ENCODE data around the gene DNAJC1. TPM values are rescaled to one million over a fixed set of nuclear protein-coding genes. Genes with fewer than 3 reads are reported as not detected.

The DNAJC1 gene
- total RNA-seq, 2 donors from 2014 or later = 27.4 to 33.8 TPM

DNA sequence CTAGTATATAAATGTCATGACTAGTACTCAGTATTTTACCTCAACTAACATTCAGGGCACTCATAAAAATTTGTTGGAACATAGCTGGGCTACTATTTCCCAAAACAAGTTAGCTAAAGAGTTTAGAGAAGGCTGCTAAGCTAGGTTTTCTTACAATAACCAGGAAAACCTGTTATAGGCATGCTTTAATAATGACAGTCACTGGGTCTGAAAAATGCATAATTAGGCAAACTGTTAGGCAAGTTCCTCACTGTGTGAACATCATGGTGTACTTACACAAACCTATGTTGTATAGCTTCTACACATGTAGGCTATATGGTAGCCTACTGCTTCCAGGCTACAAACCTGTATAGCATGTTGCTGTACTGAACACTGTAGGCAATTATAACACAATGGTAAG, 79.0 kb downstream of the DNAJC1 start:
- TF ChIP-seq, protein P1, sequence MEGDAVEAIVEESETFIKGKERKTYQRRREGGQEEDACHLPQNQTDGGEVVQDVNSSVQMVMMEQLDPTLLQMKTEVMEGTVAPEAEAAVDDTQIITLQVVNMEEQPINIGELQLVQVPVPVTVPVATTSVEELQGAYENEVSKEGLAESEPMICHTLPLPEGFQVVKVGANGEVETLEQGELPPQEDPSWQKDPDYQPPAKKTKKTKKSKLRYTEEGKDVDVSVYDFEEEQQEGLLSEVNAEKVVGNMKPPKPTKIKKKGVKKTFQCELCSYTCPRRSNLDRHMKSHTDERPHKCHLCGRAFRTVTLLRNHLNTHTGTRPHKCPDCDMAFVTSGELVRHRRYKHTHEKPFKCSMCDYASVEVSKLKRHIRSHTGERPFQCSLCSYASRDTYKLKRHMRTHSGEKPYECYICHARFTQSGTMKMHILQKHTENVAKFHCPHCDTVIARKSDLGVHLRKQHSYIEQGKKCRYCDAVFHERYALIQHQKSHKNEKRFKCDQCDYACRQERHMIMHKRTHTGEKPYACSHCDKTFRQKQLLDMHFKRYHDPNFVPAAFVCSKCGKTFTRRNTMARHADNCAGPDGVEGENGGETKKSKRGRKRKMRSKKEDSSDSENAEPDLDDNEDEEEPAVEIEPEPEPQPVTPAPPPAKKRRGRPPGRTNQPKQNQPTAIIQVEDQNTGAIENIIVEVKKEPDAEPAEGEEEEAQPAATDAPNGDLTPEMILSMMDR (IDR thresholded peaks at IDR 0.05) = no peak
- no peaks in the 10 kb centered on the region for H3K4me1 ChIP-seq
- H3K27ac ChIP-seq = no peak overlapping the region
- no peaks in the 10 kb centered on the region for H3K36me3 ChIP-seq
- H3K4me3 ChIP-seq = no peak overlapping the region
- H3K9me3 ChIP-seq = no peaks in the 10 kb centered on the region
- no peak for DNase-seq
- H3K9ac ChIP-seq (ENCODE audit: low read depth in 2 of 2, low read length in 2 of 2) = no peak overlapping the region
- intact Hi-C loops (cut with DNase I) = no loop called here
- no peaks in the 10 kb centered on the region for H3K27me3 ChIP-seq

DNA sequence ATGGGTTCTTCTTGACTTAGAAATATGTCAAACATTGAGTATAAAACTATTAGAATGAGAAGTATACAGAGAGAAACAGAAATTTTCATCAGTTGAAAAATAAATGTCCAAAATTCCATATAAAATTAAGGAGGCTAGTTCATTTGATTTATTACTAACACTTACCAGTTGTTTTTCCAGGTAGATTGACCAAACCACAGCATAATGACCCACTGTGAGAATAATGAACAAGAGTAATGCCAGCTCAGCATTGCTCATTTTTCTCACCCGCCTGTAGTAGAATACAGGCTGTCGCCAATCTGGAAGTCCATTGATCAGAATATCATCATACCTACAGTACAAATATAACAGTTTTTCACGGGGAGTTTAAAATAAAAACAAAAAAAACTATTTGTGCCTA, 82.9 kb downstream of the DNAJC1 start:
- Histone ChIP-seq H3K9ac (ENCODE audit: low read depth in 2 of 2, low read length in 2 of 2) (no peak overlapping the region), H3K36me3 (no peaks in the 10 kb centered on the region), H3K9me3 (no peaks in the 10 kb centered on the region), H3K4me3 (no peak overlapping the region), H3K27ac (no peak overlapping the region), H3K27me3 (no peaks in the 10 kb centered on the region), H3K4me1 (no peaks in the 10 kb centered on the region)
- no peak for DNase-seq
- TF ChIP-seq, protein P1 (IDR thresholded peaks at IDR 0.05) = no peak
- intact Hi-C loops (cut with DNase I) = no loop called here

GRCh38 chr10:21919906-21920305, 83.6 kb downstream of the DNAJC1 start:
- no peak overlapping the region for H3K9ac ChIP-seq (ENCODE audit: low read depth in 2 of 2, low read length in 2 of 2)
- no peaks in the 10 kb centered on the region for H3K27me3 ChIP-seq
- no peak overlapping the region for H3K4me3 ChIP-seq
- no peaks in the 10 kb centered on the region for H3K9me3 ChIP-seq
- H3K27ac ChIP-seq = no peak overlapping the region
- no peaks in the 10 kb centered on the region for H3K4me1 ChIP-seq
- TF ChIP-seq, protein P1 (IDR thresholded peaks at IDR 0.05) = no peak
- intact Hi-C loops (cut with DNase I) = no loop called here
- H3K36me3 ChIP-seq = no peaks in the 10 kb centered on the region
- no peak for DNase-seq

DNA sequence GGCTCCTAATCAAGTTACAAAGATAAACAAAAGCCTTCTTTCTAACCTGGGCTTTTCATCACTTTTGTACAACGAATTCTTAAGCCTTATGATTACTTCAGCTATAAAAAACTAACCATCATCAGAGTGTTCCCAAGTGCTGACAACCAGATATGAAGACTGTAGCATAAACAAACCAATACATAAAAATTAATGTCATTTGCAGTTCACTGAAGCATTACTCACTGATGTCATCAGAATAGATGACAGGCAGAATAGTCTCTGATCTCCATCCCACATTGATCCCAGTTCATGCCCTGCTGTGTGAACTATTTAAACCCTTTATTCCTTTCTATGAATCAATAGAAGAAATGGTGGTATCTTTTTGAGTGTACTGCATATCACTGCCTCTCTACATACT, 84.4 kb downstream of the DNAJC1 start:
- TF ChIP-seq, protein P1 (IDR thresholded peaks at IDR 0.05) = no peak
- H3K9me3 ChIP-seq = no peaks in the 10 kb centered on the region
- intact Hi-C loops (cut with DNase I) = no loop called here

DNA sequence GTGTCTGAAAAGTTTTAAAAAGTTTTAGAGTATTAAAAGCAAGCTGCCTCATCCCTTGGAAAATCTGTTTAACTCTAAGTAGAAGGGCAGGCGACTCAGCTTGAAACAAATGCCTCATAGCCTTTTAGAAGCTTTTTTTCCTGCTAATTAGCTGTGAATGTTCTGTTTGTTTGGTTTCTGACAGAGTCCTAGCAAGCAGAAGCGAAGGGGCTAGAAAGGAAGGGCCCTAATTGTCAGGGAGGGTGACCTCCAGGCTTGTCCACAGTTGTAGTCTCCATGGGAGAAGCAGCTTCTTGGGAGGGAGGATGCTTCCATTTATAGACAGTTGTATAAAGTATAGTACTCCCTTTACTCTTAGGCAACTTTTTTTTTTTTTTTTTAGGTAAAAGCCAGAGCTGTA, 90.9 kb downstream of the DNAJC1 start:
- TF ChIP-seq, protein P1 (IDR thresholded peaks at IDR 0.05) = no peak
- intact Hi-C loops (cut with DNase I) = no loop called here
- H3K27ac ChIP-seq = no peak overlapping the region
- H3K27me3 ChIP-seq = no peaks in the 10 kb centered on the region
- H3K4me3 ChIP-seq = no peak overlapping the region
- no peak for DNase-seq
- H3K36me3 ChIP-seq = no peaks in the 10 kb centered on the region
- no peak overlapping the region for H3K9ac ChIP-seq (ENCODE audit: low read depth in 2 of 2, low read length in 2 of 2)
- H3K9me3 ChIP-seq = no peaks in the 10 kb centered on the region
- H3K4me1 ChIP-seq = no peaks in the 10 kb centered on the region

More for the DNA sequence above, 84.4 kb downstream of the DNAJC1 start:
- no peaks in the 10 kb centered on the region for H3K4me1 ChIP-seq
- no peak overlapping the region for H3K27ac ChIP-seq
- H3K9ac ChIP-seq (ENCODE audit: low read depth in 2 of 2, low read length in 2 of 2) = no peak overlapping the region
- no peak for DNase-seq
- H3K27me3 ChIP-seq = no peaks in the 10 kb centered on the region
- no peak overlapping the region for H3K4me3 ChIP-seq
- H3K36me3 ChIP-seq = no peaks in the 10 kb centered on the region

GRCh38 chr10:21910798-21911197, 92.7 kb downstream of the DNAJC1 start:
- Histone ChIP-seq H3K9ac (ENCODE audit: low read depth in 2 of 2, low read length in 2 of 2) (no peak overlapping the region), H3K9me3 (no peaks in the 10 kb centered on the region), H3K4me1 (no peaks in the 10 kb centered on the region), H3K27me3 (no peaks in the 10 kb centered on the region), H3K36me3 (no peaks in the 10 kb centered on the region), H3K4me3 (no peak overlapping the region), H3K27ac (no peak overlapping the region)
- intact Hi-C loops (cut with DNase I) = no loop called here
- DNase-seq = no peak
- TF ChIP-seq, protein P1 (IDR thresholded peaks at IDR 0.05) = no peak

All from colonic mucosa (tissue), 4 donors.